ENCODE data around the gene SRXN1.

The SRXN1 gene

DNA sequence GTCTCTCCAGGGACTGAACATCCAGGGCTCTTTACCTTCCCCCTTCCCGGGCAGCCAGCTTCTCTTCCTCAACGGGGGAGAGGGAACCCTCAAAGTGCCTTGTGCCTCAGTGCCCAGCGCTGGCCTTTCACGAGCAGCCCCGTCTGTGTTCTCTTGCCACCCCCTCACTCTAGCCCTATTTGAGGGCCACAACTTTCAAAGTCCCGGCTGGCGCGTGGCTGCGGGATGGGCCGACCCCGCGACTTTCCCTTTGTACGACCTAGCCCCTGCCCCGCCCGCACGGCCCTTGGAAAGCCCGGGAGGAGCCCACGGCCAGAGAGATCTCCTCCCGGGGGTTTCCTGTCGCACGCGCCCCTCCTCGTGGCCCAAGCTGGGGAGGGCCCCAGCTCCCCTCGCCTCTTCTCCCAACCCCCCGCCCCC is 22.0 kb upstream of the SRXN1 start:
- DNase-seq = no peak

DNA sequence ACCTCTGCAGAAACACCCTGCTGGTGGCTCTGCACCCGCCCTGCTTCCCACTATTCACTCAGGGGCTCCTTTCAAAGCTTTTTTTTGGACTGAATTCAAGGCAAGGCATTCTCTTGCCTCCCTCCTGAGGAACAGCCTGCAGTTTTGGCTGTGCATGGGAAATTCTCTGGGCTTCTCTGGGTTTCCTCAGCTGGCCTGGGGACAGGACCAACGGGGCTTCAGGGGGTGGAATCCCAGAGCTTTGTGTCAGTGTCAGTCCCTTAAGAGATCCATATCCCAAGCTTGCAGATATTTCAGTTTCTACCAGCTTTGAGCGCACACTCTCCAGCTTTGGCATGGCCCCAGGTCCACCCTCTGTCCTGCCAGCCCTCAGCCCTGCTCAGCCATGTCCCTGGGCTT is 20.6 kb upstream of the SRXN1 start:
- DNase-seq = no peak

- DNase-seq = no peak
These were observed 20.1 kb upstream of the SRXN1 start for GRCh38 chr20:672963-673602.

DNA sequence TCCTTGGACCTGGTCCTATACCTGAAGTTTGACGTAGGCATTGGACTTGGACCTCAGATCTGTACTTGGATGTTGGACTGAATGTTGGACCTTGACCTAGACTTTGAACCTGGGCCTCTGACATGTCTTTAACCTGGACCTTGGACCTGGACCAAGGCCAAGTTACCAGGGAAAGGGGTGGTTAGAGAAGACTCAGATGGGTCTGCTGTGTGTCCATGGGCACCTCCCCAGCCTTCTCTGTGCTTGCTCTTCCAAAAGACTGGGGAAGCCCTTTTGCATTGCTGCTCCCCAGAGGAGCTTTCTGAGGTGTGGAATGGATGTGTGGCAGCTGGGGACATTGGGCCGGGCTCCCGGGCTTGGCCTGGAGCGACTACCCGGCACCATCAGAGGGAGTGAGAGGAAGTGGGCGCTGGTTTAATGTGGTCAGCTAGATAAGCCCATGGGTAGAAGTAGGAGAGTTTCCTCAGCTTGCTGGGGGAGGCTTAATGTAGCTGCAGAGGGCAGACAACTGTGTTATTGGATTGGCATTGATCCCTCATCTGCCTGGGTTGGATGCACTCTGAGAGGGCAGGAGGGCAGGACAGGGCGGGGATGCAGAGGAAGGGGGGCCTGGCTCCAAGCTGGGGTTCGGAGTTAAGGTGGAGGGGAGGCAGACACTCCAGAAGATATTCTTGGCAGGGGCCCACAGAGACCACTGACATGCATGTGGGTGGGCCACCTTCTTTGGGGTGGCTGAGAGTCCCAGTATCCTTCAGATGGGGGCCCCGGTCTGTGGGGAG is 18.4 kb upstream of the SRXN1 start:
- DNase-seq = no peak

- no peak for DNase-seq
These were observed 16.6 kb upstream of the SRXN1 start for GRCh38 chr20:669573-669972.

- no peak for DNase-seq
These were observed 15.6 kb upstream of the SRXN1 start for GRCh38 chr20:668638-669037.

GRCh38 chr20:668050-668449 is 15.1 kb upstream of the SRXN1 start:
- no peak for DNase-seq

DNA sequence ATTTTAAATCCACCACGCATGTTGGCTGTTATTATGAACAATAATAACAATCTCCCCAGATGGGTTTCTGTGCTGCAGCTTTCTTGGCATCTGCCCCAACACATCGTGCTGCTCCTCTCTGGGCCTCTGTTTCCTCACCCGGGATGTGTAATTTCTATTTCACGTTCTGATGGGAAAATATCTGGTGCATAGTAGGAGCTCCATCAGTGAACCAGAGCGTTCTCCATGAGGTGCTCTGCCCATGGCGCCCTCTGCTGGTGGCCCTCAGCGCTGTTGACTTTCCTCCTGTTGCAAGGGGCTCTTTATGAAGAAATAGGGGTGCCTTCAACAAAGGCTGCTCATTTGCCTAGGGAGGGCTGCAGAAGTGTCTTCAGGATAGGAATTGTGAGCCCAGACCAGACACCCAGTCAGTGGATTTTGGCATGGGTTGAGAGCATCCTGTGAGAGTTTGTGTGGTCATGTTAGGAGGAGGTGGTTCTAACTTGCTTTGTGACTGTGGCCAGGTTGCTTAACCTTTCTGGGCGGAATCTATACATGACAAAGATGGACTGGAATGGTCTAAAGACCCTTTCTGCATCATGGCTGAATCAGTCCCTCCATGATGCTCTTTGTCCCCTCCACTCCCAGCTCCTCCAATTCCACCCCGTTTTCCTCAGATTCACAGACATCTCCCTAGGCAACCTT is 14.5 kb upstream of the SRXN1 start:
- DNase-seq = no peak

GRCh38 chr20:666877-667276 is 13.9 kb upstream of the SRXN1 start:
- DNase-seq = no peak

DNA sequence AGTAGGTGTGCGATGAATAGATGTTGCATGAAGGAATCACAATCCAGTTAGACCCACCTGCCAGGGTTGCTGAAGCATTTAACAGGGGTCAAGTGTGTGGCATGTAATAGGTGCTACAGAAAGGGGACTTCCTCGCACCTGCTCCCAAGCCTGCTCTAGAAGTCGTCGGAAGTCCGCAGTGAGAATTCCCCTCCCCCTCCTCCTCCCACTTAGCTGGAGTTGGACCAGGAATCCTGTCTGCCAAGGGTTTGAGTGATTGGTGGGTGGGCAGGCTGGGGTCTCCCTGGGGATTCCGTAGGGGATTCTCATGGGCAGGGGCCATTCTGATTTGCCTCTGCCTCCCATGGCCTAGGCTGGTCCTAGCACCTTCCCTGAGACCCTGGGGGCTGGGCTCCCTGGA is 12.3 kb upstream of the SRXN1 start:
- no peak for DNase-seq

- DNase-seq = no peak
These were observed 11.6 kb upstream of the SRXN1 start for GRCh38 chr20:664576-664975.

DNA sequence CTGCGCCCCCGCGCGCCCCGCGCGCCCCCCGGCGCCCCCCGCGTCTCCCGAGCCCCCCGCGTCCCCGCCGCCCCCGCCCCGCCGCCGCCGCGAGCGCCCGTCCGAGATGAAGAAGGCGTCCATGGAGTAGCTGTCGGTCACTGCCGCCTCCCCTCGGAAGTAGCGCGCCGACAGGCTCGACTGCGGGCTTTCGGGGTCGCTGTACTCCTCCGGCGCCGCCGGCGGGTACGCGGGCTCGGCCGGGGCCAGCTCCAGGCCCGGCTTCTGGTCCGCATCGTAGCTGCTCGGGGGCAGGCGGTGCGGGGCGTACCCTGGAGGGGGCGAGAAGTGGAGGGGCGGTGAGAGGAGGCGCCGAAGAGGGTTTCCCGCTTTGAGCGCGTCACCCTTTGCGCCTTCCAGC is 11.2 kb upstream of the SRXN1 start:
- DNase-seq = no peak

GRCh38 chr20:663315-664090 is 10.5 kb upstream of the SRXN1 start:
- DNase-seq = no peak

- no peak for DNase-seq
These were observed 9.5 kb upstream of the SRXN1 start for GRCh38 chr20:662277-663192.

DNA sequence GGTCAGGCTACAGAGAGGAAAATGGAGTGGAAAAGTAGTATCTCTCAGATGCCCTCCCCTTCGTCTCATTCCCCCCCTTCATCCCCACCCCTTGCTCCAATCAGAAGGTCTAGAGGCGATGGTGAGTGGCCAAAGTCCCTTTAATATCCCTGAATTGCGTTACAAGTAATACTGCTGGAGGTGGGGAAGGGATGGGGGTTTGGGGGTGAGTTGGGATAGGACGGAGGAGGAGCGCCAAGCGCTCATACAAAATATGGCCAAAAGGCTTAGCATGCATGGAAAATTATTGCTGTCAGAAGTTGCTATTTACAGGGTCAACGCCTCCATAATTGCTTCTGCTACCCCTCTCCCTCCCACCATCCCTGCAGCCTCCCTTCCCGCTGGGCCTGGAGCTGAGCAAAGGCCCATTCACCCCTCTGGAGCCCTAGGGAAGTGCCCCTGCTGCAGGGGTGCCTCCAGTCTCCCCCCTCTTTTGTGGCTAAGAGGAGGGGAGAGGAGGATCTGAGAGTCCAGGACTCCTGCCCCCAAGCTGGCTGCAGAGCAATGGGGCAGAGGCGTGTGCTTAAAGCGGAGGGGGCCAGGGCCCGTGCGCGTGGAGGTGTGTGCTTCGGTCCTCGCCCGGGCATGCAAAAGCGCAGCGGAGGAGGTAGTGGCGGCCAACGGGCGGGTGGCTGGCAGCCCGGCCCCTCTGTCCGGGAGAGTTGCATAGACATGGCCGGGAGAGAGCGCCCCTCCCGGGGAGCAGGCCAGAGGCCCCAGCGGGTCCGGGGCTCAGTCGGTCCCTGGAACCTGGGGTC is 8.7 kb upstream of the SRXN1 start:
- DNase-seq = no peak

GRCh38 chr20:658731-659291 is 5.8 kb upstream of the SRXN1 start:
- no peak for DNase-seq

DNA sequence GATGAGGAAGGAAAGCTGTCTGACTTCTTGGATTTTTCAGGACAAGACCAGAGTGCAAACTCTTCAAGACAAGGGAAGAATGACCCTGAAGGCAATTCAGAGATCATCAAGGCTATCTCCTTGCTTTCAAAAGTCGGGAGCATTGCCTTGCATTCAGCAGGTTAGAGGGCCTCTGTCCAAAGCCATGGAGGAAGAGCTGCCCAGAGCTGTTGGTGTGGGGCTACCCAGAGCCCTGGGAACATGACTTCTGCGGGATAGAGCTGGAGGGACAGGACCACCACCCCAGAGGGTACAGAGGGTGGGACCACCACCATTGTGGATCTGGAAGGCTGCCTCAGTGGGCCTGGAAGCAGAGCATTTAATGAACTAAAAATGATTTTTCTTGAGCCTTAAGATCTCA is 5.2 kb upstream of the SRXN1 start:
- no peak for DNase-seq

GRCh38 chr20:655726-656624 is 3.0 kb upstream of the SRXN1 start:
- no peak for DNase-seq

GRCh38 chr20:654417-654750 is 1.4 kb upstream of the SRXN1 start:
- DNase-seq = no peak

Measured in T1000 (cell line).